Measurements from ENCODE around the gene ARR3. TPM values are rescaled to one million over a fixed set of nuclear protein-coding genes. Genes with fewer than 3 reads are reported as not detected.
"Not testable (repeated sequence)": the region's sequence is repeated elsewhere in the genome, so short reads cannot be mapped to it uniquely, and the experiment has no call there.

ARR3 gene
- total RNA-seq, 1 experiment from 2014 or later = not detected

GRCh38 chrX:70313503-70313902 is 45.4 kb downstream of the ARR3 start:
- H3K9me3 ChIP-seq (ENCODE audit: low read depth, low read length, poor library complexity, severe bottlenecking) = no peaks in the 10 kb centered on the region
- no peaks in the 10 kb centered on the region for H3K4me1 ChIP-seq (ENCODE audit: insufficient read depth, low read length, poor library complexity, severe bottlenecking)
- TF ChIP-seq, protein P1, sequence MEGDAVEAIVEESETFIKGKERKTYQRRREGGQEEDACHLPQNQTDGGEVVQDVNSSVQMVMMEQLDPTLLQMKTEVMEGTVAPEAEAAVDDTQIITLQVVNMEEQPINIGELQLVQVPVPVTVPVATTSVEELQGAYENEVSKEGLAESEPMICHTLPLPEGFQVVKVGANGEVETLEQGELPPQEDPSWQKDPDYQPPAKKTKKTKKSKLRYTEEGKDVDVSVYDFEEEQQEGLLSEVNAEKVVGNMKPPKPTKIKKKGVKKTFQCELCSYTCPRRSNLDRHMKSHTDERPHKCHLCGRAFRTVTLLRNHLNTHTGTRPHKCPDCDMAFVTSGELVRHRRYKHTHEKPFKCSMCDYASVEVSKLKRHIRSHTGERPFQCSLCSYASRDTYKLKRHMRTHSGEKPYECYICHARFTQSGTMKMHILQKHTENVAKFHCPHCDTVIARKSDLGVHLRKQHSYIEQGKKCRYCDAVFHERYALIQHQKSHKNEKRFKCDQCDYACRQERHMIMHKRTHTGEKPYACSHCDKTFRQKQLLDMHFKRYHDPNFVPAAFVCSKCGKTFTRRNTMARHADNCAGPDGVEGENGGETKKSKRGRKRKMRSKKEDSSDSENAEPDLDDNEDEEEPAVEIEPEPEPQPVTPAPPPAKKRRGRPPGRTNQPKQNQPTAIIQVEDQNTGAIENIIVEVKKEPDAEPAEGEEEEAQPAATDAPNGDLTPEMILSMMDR (conservative IDR thresholded peaks at IDR 0.05; ENCODE audit: low read depth, low read length) = no peak
- TF ChIP-seq EZH2 (IDR thresholded peaks at IDR 0.05; ENCODE audit: borderline replicate concordance, low read depth, low read length, poor library complexity, severe bottlenecking) = no peak
- intact Hi-C loops (cut with micrococcal nuclease; ENCODE audit: unreplicated experiment) = no loop called here
- H3K4me3 ChIP-seq (ENCODE audit: low read depth, low read length, poor library complexity, severe bottlenecking) = no peak overlapping the region
- no TSS peak for BruUV-seq (replicated peaks)
- no peaks in the 10 kb centered on the region for H3K27me3 ChIP-seq (replicated peaks; ENCODE audit: insufficient read depth, low read depth, low read length, poor library complexity)
- ChIA-PET CTCF (no interaction called here), POLR2A (ENCODE audit: low non-redundant PET) (no interaction called here)
- peaks cover 22% of the 10 kb centered on the region for H3K36me3 ChIP-seq (ENCODE audit: insufficient read depth, low read length, poor library complexity, severe bottlenecking)
- no peak for DNase-seq (ENCODE audit: low spot score)
- no peak overlapping the region for H3K27ac ChIP-seq (ENCODE audit: low read depth, low read length, poor library complexity, severe bottlenecking)

DNA sequence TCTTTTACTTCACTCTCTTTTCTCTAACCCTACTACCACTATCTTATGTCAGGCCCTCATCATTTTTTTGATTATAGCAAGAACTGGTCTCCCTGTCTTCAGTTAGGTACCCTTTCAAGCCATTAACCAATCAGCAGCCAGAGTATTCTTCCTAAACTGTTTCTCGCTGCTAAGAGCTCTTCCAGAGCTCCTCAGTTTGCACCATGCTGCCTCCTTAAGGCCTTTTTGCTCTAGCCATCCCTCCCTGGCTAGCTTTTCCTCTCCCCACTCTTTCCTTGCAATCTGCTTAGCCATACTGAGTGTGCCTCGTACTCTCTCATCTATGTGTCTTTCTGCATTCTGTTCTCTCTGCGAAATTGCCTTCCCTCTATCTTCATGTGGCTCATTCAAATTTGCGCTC is 54.6 kb downstream of the ARR3 start:
- CTCF ChIA-PET = no interaction called here
- intact Hi-C loops (cut with micrococcal nuclease; ENCODE audit: unreplicated experiment) = no loop called here
- no peak for TF ChIP-seq EZH2 (IDR thresholded peaks at IDR 0.05; ENCODE audit: borderline replicate concordance, low read depth, low read length, poor library complexity, severe bottlenecking)
- TF ChIP-seq, protein P1 (conservative IDR thresholded peaks at IDR 0.05; ENCODE audit: low read depth, low read length) = no peak
- peaks cover 5% of the 10 kb centered on the region for H3K36me3 ChIP-seq (ENCODE audit: insufficient read depth, low read length, poor library complexity, severe bottlenecking)
- H3K27ac ChIP-seq (ENCODE audit: low read depth, low read length, poor library complexity, severe bottlenecking) = no peak overlapping the region
- POLR2A ChIA-PET (ENCODE audit: low non-redundant PET) = no interaction called here
- H3K4me3 ChIP-seq (ENCODE audit: low read depth, low read length, poor library complexity, severe bottlenecking) = no peak overlapping the region
- no peaks in the 10 kb centered on the region for H3K9me3 ChIP-seq (ENCODE audit: low read depth, low read length, poor library complexity, severe bottlenecking)
- no peaks in the 10 kb centered on the region for H3K27me3 ChIP-seq (replicated peaks; ENCODE audit: insufficient read depth, low read depth, low read length, poor library complexity)
- DNase-seq (ENCODE audit: low spot score) = no peak
- BruUV-seq (replicated peaks) = no TSS peak
- no peaks in the 10 kb centered on the region for H3K4me1 ChIP-seq (ENCODE audit: insufficient read depth, low read length, poor library complexity, severe bottlenecking)

- BruUV-seq (replicated peaks); H3K4me3 ChIP-seq (ENCODE audit: low read depth, low read length, poor library complexity, severe bottlenecking); H3K27ac ChIP-seq (ENCODE audit: low read depth, low read length, poor library complexity, severe bottlenecking); H3K36me3 ChIP-seq (ENCODE audit: insufficient read depth, low read length, poor library complexity, severe bottlenecking); H3K27me3 ChIP-seq (replicated peaks; ENCODE audit: insufficient read depth, low read depth, low read length, poor library complexity); H3K9me3 ChIP-seq (ENCODE audit: low read depth, low read length, poor library complexity, severe bottlenecking); DNase-seq (ENCODE audit: low spot score); H3K4me1 ChIP-seq (ENCODE audit: insufficient read depth, low read length, poor library complexity, severe bottlenecking); intact Hi-C loops (cut with micrococcal nuclease; ENCODE audit: unreplicated experiment); POLR2A ChIA-PET (ENCODE audit: low non-redundant PET); CTCF ChIA-PET: not testable (repeated sequence)
Observed at GRCh38 chrX:70323628-70324027, 55.5 kb downstream of the ARR3 start.

- ChIA-PET CTCF (no interaction called here), POLR2A (ENCODE audit: low non-redundant PET) (no interaction called here)
- BruUV-seq (replicated peaks) = no TSS peak
- Histone ChIP-seq H3K4me1 (ENCODE audit: insufficient read depth, low read length, poor library complexity, severe bottlenecking) (no peaks in the 10 kb centered on the region), H3K36me3 (ENCODE audit: insufficient read depth, low read length, poor library complexity, severe bottlenecking) (peaks cover 13% of the 10 kb centered on the region), H3K27me3 (replicated peaks; ENCODE audit: insufficient read depth, low read depth, low read length, poor library complexity) (no peaks in the 10 kb centered on the region), H3K9me3 (ENCODE audit: low read depth, low read length, poor library complexity, severe bottlenecking) (no peaks in the 10 kb centered on the region), H3K27ac (ENCODE audit: low read depth, low read length, poor library complexity, severe bottlenecking) (no peak overlapping the region), H3K4me3 (ENCODE audit: low read depth, low read length, poor library complexity, severe bottlenecking) (no peak overlapping the region)
- intact Hi-C loops (cut with micrococcal nuclease; ENCODE audit: unreplicated experiment) = no loop called here
- TF ChIP-seq, protein P1 (conservative IDR thresholded peaks at IDR 0.05; ENCODE audit: low read depth, low read length) = no peak
- no peak for TF ChIP-seq EZH2 (IDR thresholded peaks at IDR 0.05; ENCODE audit: borderline replicate concordance, low read depth, low read length, poor library complexity, severe bottlenecking)
- no peak for DNase-seq (ENCODE audit: low spot score)
Observed at GRCh38 chrX:70324326-70324725, 56.2 kb downstream of the ARR3 start.

All from A673 (cell line).